GM21825 (cell line): ENCODE results near the gene BDKRB1.

Source experiments
- ATAC-seq: cut with Tn5 transposase; IDR thresholded peaks from one replicate; pipeline ENCODE4 v1.9.1; 2021; ENCODE audit warnings: mild to moderate bottlenecking, moderate library complexity; ENCODE audit not compliant: unreplicated experiment

The BDKRB1 gene

GRCh38 chr14:96277890-96278289, 21.9 kb downstream of the BDKRB1 start:
- no peak for ATAC-seq

DNA sequence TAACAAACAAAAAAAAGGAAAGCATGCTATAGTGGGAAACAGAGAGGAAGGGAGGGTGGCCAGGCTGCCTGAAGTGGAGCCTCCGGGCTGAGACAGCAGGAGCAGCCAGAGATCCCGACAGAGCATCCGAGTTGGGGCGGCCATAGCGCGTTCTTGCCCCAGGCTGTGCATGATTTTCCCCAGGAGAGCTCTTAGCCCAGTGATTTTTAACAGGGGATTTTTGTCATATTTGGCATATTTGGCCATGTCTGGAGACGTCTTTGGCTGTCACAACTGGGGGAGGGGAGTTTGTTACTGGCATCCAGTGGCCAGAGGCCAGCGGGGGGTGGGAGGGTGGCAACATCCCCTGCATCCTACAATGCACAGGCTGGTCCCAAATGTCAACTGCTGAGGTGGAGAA, 23.6 kb downstream of the BDKRB1 start:
- no peak for ATAC-seq

- no peak for ATAC-seq
Observed at GRCh38 chr14:96280104-96280503, 24.1 kb downstream of the BDKRB1 start.

- ATAC-seq = no peak
Observed at GRCh38 chr14:96281486-96281885, 25.5 kb downstream of the BDKRB1 start.

DNA sequence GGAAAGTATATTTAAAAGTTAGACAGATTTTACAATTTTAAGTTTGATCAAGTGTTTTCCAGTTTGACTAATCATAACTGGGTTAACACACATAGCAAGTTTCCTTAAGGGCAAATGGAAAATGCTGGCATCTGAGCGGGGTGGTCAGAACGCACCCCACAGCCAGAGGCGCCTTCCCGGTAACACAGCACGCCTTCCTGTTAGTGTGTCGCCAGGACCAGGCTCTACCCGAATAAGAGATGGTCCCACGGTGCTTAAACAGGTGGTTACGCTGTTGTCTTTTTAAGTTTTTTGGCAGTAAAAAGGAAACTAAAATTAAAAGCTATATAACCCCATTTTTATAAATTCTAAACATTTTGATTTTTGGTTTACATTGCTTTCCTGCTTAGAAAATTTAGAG, 28.0 kb downstream of the BDKRB1 start:
- ATAC-seq = no peak

- no peak for ATAC-seq
Observed at GRCh38 chr14:96284430-96284829, 28.4 kb downstream of the BDKRB1 start.

DNA sequence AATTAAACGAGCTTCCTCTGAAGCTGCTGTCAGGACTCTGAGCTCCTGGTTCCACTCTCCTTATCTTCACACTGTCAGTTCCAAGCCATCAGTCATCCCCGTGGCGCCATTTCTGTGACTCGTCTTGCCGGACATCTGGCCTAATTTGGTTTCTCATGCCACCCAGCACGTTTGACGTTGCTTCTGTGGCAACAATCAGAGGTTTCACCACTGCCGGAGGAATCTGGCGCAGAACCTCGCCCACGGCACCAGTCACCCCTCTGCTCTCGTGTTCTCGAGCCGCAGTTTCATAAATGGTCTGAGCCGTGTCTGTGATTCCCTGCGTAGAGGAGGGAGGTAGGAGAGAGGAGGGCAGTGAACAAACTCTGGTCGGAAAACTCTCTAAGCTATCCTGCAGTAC, 29.7 kb downstream of the BDKRB1 start:
- ATAC-seq = no peak

DNA sequence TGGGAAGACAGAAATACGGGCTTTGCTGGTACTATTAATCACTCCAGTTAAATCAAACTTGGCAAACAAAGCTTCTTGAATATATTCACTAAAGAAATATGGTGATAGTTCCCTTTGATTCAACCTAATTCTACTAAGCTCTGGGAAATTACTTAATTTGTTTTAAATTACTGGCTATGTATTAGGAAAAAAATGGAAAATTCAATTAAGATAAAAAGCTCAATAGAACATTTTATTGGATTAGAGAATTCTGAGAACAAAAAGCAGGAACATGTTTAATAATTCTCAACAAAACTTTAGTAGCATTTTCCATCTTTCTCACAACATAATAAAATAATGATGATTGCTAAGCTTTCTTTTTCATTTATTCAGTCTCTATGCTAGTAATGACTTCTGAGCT, 30.2 kb downstream of the BDKRB1 start:
- no peak for ATAC-seq

DNA sequence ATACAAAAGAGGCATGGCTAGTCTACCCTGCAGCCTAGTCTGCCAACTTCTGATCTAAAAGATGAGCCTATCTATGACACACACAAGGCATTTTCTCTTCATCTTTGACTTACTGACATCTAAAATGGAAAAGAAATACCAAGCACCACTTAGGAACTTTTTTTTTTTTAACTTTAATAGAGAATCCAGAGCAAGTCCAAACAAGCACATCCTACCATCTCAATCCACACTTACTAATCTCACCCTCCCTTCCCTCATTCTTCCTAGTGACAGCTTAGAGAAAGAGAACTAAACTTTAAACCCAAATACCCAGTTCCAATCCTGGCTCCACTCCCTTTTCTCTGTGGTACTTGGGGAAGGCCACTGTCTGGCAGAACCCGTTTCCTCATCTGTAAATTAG, 31.8 kb downstream of the BDKRB1 start:
- ATAC-seq = no peak

DNA sequence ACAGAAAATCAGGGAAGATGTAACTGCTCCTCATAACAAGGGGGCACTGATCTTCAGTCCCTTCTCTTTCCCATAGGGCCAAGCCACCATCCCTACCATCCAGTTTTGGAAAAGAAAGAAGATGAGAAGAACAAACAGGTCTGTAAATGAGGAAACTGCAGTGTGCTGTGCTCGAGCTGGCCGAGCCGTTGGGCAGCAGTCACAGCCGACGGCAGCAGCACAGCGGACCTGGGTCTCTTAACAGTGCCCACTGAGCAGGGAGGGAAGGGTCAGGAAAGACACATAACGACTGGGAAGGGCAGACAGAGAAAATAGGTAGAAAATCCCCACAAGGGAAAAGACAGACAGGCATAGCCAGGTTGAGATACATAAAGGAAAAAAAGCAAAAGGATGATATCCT, 38.2 kb downstream of the BDKRB1 start:
- no peak for ATAC-seq

GRCh38 chr14:96297000-96297399, 41.0 kb downstream of the BDKRB1 start:
- ATAC-seq = no peak

DNA sequence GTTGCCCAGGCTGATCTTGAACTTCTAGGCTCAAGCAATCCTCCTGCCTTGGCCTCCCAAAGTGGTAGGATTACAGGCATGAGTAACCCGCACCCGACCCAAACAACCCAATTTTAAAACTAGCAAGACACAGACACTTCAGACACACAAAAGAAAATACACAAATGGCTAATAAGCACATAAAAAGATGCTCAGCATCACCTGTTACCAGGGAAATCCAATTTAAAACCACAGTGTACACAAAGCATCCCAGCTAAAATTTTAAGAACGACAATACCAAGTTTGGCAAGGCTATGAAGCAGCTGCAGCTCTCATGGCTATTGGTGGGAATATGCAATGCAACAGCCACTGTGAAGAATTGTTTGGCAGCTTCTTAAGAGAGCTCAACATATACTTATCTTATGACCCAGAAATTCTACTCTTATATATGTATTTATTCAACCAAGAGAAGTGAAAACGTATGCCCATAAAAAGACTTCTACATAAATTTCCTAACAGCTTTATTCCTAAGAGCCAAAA, 42.0 kb downstream of the BDKRB1 start:
- ATAC-seq = no peak

GRCh38 chr14:96299441-96299840, 43.4 kb downstream of the BDKRB1 start:
- no peak for ATAC-seq

DNA sequence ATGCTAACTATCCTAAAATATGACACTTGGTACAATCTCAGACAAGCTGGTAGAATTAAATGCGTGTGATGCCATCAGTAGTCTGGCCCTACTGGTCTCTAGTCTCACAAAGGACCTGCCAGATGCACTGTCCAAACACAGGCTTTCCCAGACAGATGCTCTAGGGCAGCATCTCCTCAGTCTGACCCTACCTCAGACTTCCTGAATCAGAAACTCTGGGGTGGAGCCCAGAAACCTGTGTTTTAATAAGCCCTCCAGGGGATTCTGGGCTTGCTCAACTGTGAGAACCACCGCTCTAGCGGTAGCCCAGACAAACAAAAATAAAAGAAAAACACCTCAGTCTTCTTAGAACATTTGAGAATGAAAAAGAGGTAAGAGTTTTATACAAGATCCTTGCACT, 48.0 kb downstream of the BDKRB1 start:
- ATAC-seq = no peak

- ATAC-seq = no peak
Observed at GRCh38 chr14:96304956-96305355, 48.9 kb downstream of the BDKRB1 start.

- ATAC-seq = no peak
Observed at GRCh38 chr14:96307434-96307833, 51.4 kb downstream of the BDKRB1 start.

DNA sequence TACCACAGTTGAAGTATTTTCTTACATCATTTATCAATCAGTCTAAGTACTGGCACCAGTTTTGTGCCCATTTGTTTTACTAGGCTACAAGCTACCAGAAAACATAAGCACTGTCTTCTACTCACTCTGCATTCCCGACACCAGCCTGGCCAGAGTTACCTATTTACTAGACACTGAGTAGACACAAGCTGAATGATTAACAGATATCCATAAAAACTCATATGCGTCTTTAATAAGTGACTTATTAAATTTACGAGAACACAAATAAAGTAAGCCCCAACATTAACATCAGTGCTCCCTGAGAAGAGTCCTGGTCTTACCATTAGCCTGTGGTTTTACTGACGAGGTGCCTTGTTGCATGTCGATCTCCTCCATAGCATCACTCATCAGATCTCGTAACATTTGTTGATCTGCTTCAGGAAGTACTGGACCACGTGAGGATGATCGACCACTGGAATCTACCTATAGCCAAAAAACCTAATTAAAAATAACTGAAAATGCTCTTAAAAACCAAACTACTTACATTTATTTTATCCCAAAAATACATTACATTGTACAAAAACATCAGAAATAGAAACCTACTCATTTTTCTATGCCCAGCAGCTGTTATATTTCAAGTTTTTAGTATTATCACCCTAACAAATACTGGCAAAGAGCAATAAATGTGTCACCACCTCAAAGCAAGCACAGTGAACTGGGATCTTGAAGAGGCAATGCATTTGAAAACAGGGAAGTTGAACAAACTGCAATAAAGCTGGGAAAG, 53.3 kb downstream of the BDKRB1 start:
- no peak for ATAC-seq

DNA sequence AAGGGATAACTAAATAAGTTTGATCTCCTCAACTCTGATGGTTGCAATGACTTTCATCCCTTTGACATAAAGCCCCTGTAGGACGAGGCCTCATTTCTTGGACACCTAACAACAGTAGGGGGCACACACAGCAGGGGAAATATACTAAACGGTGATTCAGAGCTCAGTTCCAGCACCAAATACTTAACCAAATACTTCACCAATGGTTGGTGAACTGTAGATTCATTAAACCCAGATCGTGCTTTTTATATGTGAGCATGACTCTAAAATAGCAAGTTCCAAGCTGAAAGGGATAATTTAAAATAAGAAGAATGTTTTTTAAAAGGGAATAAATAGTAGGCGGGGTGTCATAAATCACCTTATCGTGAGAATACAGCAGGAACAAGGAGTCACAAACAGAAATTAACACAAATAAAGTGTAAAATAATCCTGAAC, 53.9 kb downstream of the BDKRB1 start:
- ATAC-seq = no peak

GRCh38 chr14:96310906-96311305, 54.9 kb downstream of the BDKRB1 start:
- no peak for ATAC-seq
